Adrenal gland (tissue), 5 donors: Measurements from ENCODE around the gene SRCIN1.

Experiments
- POLR2A ChIP-seq, 2 donors: fragments of 450-650 bp; IDR thresholded peaks; one replicate each; pipeline ENCODE4 v1.6.1; 2017; ENCODE audit warnings: antibody characterized with exemption in 2 of 2, mild to moderate bottlenecking in 2 of 2, moderate library complexity in 1 of 2
- TF ChIP-seq, protein P1 (sequence below), 6 experiments: fragments of 450-650 bp in 4 of 6; fragments of 200-600 bp in 2 of 6; sonication (generic) in 1 of 6; IDR thresholded peaks; 1 replicate in 5 of 6; 2 replicates in 1 of 6; pipeline versions ENCODE4 v1.5.1 to v1.8.0; 2016 to 2021; ENCODE audit warnings: antibody characterized with exemption in 6 of 6, mild to moderate bottlenecking in 2 of 6, moderate library complexity in 1 of 6
- donor health status: DM: no; HTN: no; CAD: no.

GRCh38 chr17:38599398-38599856 is 6.3 kb downstream of the SRCIN1 start:
- TF ChIP-seq, protein P1, sequence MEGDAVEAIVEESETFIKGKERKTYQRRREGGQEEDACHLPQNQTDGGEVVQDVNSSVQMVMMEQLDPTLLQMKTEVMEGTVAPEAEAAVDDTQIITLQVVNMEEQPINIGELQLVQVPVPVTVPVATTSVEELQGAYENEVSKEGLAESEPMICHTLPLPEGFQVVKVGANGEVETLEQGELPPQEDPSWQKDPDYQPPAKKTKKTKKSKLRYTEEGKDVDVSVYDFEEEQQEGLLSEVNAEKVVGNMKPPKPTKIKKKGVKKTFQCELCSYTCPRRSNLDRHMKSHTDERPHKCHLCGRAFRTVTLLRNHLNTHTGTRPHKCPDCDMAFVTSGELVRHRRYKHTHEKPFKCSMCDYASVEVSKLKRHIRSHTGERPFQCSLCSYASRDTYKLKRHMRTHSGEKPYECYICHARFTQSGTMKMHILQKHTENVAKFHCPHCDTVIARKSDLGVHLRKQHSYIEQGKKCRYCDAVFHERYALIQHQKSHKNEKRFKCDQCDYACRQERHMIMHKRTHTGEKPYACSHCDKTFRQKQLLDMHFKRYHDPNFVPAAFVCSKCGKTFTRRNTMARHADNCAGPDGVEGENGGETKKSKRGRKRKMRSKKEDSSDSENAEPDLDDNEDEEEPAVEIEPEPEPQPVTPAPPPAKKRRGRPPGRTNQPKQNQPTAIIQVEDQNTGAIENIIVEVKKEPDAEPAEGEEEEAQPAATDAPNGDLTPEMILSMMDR (IDR thresholded peaks at IDR 0.05), result no peak
- no peak for TF ChIP-seq POLR2A (IDR thresholded peaks at IDR 0.05)
